ENCODE results near the gene GALNT15. TPM values are rescaled to one million over a fixed set of nuclear protein-coding genes. Genes with fewer than 3 reads are reported as not detected.

GALNT15 gene
- total and polyA plus RNA-seq, 4 donors: under 0.01 to 2.8 (median 1.3) TPM

DNA sequence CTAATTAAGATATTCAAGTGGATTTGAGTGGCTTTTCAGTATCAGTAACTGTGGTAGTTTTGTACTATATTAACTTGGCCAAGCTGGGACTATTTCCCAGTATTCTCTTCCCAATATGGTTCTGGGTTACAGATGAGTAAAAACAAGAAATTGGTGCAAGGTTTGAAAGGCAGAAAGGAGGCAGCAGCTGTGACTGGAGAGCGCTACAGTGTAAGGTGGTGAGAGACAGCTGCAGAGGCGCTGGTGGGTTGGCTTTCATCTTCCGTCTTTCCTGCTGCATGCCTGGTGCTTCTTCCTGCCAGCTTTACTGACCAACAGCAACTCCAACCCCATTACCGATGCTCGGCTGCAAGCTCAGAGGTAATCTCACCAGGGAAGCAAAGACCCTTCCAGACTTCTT lies 80.4 kb downstream of the GALNT15 start:
- no peak for DNase-seq (ENCODE audit: low spot score)
- no peaks in the 10 kb centered on the region for H3K9me3 ChIP-seq (ENCODE audit: control insufficient read depth in 4 of 4, low read length in 3 of 4)
- WGBS: 85% methylated on average over 5 of the region's 5 CpGs
- no peaks in the 10 kb centered on the region for H3K27me3 ChIP-seq (ENCODE audit: control insufficient read depth in 4 of 4, insufficient read depth in 4 of 4, low read length in 3 of 4)
- peaks cover 0 to 21% (median 17%) of the 10 kb centered on the region in 4 donors for H3K4me1 ChIP-seq (ENCODE audit: control insufficient read depth in 4 of 4, insufficient read depth in 4 of 4, low read length in 3 of 4)
- H3K9ac ChIP-seq (ENCODE audit: low read depth in 1 of 2, low read length in 2 of 2): no peak overlapping the region
- H3K27ac ChIP-seq (ENCODE audit: low read depth in 1 of 2, low read length in 2 of 2): no peak overlapping the region
- TF ChIP-seq RXRA (IDR thresholded peaks at IDR 0.05) (no peak), GABPA (IDR thresholded peaks at IDR 0.05 in 1 of 2, conservative IDR thresholded peaks at IDR 0.05 in 1 of 2) (no peak), RAD21 (IDR thresholded peaks at IDR 0.05) (no peak), YY1 (IDR thresholded peaks at IDR 0.05) (no peak), TAF1 (conservative IDR thresholded peaks at IDR 0.05) (no peak), JUND (IDR thresholded peaks at IDR 0.05) (no peak), FOXA2 (IDR thresholded peaks at IDR 0.05) (no peak), HNF4A (conservative IDR thresholded peaks at IDR 0.05) (no peak), SP1 (IDR thresholded peaks at IDR 0.05) (no peak), HNF4G (IDR thresholded peaks at IDR 0.05) (no peak), EGR1 (IDR thresholded peaks at IDR 0.05; ENCODE audit: low read depth in 2 of 2) (no peak), NR2F2 (IDR thresholded peaks at IDR 0.05) (no peak)
- TF ChIP-seq, protein P1, sequence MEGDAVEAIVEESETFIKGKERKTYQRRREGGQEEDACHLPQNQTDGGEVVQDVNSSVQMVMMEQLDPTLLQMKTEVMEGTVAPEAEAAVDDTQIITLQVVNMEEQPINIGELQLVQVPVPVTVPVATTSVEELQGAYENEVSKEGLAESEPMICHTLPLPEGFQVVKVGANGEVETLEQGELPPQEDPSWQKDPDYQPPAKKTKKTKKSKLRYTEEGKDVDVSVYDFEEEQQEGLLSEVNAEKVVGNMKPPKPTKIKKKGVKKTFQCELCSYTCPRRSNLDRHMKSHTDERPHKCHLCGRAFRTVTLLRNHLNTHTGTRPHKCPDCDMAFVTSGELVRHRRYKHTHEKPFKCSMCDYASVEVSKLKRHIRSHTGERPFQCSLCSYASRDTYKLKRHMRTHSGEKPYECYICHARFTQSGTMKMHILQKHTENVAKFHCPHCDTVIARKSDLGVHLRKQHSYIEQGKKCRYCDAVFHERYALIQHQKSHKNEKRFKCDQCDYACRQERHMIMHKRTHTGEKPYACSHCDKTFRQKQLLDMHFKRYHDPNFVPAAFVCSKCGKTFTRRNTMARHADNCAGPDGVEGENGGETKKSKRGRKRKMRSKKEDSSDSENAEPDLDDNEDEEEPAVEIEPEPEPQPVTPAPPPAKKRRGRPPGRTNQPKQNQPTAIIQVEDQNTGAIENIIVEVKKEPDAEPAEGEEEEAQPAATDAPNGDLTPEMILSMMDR (IDR thresholded peaks at IDR 0.05; ENCODE audit: low read depth, low read length, missing input control): no peak
- TF ChIP-seq, protein P2, sequence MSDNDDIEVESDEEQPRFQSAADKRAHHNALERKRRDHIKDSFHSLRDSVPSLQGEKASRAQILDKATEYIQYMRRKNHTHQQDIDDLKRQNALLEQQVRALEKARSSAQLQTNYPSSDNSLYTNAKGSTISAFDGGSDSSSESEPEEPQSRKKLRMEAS (IDR thresholded peaks at IDR 0.05): no peak
- TF ChIP-seq, protein P3, sequence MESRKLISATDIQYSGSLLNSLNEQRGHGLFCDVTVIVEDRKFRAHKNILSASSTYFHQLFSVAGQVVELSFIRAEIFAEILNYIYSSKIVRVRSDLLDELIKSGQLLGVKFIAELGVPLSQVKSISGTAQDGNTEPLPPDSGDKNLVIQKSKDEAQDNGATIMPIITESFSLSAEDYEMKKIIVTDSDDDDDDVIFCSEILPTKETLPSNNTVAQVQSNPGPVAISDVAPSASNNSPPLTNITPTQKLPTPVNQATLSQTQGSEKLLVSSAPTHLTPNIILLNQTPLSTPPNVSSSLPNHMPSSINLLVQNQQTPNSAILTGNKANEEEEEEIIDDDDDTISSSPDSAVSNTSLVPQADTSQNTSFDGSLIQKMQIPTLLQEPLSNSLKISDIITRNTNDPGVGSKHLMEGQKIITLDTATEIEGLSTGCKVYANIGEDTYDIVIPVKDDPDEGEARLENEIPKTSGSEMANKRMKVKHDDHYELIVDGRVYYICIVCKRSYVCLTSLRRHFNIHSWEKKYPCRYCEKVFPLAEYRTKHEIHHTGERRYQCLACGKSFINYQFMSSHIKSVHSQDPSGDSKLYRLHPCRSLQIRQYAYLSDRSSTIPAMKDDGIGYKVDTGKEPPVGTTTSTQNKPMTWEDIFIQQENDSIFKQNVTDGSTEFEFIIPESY (IDR thresholded peaks at IDR 0.05): no peak
- TF ChIP-seq, protein P4, sequence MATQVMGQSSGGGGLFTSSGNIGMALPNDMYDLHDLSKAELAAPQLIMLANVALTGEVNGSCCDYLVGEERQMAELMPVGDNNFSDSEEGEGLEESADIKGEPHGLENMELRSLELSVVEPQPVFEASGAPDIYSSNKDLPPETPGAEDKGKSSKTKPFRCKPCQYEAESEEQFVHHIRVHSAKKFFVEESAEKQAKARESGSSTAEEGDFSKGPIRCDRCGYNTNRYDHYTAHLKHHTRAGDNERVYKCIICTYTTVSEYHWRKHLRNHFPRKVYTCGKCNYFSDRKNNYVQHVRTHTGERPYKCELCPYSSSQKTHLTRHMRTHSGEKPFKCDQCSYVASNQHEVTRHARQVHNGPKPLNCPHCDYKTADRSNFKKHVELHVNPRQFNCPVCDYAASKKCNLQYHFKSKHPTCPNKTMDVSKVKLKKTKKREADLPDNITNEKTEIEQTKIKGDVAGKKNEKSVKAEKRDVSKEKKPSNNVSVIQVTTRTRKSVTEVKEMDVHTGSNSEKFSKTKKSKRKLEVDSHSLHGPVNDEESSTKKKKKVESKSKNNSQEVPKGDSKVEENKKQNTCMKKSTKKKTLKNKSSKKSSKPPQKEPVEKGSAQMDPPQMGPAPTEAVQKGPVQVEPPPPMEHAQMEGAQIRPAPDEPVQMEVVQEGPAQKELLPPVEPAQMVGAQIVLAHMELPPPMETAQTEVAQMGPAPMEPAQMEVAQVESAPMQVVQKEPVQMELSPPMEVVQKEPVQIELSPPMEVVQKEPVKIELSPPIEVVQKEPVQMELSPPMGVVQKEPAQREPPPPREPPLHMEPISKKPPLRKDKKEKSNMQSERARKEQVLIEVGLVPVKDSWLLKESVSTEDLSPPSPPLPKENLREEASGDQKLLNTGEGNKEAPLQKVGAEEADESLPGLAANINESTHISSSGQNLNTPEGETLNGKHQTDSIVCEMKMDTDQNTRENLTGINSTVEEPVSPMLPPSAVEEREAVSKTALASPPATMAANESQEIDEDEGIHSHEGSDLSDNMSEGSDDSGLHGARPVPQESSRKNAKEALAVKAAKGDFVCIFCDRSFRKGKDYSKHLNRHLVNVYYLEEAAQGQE (IDR thresholded peaks at IDR 0.05): no peak
- TF ChIP-seq, protein P5, sequence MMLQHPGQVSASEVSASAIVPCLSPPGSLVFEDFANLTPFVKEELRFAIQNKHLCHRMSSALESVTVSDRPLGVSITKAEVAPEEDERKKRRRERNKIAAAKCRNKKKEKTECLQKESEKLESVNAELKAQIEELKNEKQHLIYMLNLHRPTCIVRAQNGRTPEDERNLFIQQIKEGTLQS (IDR thresholded peaks at IDR 0.05): no peak
- no peak overlapping the region for H3K4me3 ChIP-seq (ENCODE audit: low read depth in 1 of 3, low read length in 3 of 3)
- H3K36me3 ChIP-seq (ENCODE audit: control insufficient read depth in 4 of 4, insufficient read depth in 3 of 4, low read depth in 1 of 4, low read length in 3 of 4): peaks cover 0 to 11% (median 8%) of the 10 kb centered on the region in 4 donors

All from liver (tissue), 9 donors.